GM12878 (cell line): Measurements from ENCODE around the gene ZKSCAN1. TPM values are rescaled to one million over a fixed set of nuclear protein-coding genes. Genes with fewer than 3 reads are reported as not detected.
"Not testable (repeated sequence)": the region's sequence is repeated elsewhere in the genome, so short reads cannot be mapped to it uniquely, and the experiment has no call there.

Experiments used
- ATAC-seq: fragments of 200-7000 bp; cut with Tn5 transposase; 3 replicates; pipeline ENCODE4 v1.9.1; 2020; ENCODE audit warnings: mild to moderate bottlenecking, moderate library complexity
- BruUV-seq: library from RNA; stranded (reverse); fragments of 400-500 nt; replicated peaks from 2 replicates; lab custom pipeline; 2021; lab: Mats Ljungman, UMichigan
- CTCF ChIA-PET: fragments of 300-600 bp; sonication (Branson Sonifier 250); formaldehyde crosslinking; extraction: SDS; loops from one replicate; lab custom pipeline; 2021; ENCODE audit warnings: inconsistent platforms; lab: Yijun Ruan, JAX
- POLR2A ChIA-PET: fragments of 350-600 bp; formaldehyde crosslinking; extraction: SDS; loops from one replicate; lab custom pipeline; 2021; ENCODE audit warnings: inconsistent platforms; lab: Charles Lee
- RAD21 ChIA-PET: fragments of 300-600 bp; sonication (Branson Sonifier 250); formaldehyde crosslinking; loops from one replicate; lab custom pipeline; 2023; ENCODE audit warnings: antibody characterized with exemption; ENCODE audit not compliant: unreplicated experiment; lab: Charles Lee
- SMC1A ChIA-PET: fragments of 300-600 bp; sonication (Branson Sonifier 250); formaldehyde crosslinking; loops from one replicate; lab custom pipeline; 2023; ENCODE audit not compliant: unreplicated experiment, uncharacterized antibody; lab: Charles Lee
- DNase-seq: peaks from one replicate; pipeline ENCODE4 v3.0.0-alpha.2; 2011; ENCODE audit warnings: low read depth, low spot score
- FAIRE-seq: peaks from 3 replicates; lab custom pipeline; 2011; peaks lifted over from hg19 to GRCh38; lab: Jason Lieb, UNC
- H2AFZ ChIP-seq: 2 replicates; pipeline ENCODE4 v1.6.0; 2011; ENCODE audit warnings: low read depth, low read length, control low read depth; ENCODE audit not compliant: control insufficient read depth
- H3K27ac ChIP-seq: 2 replicates; pipeline ENCODE4 v1.5.1; 2011; ENCODE audit warnings: control low read depth; ENCODE audit not compliant: control insufficient read depth, insufficient read depth
- H3K27me3 ChIP-seq, 2 experiments: replicated peaks in 1 of 2; 2 replicates each; pipeline versions ENCODE4 v1.6.0 to v1.6.1; 2011; ENCODE audit warnings: low read length in 1 of 2; ENCODE audit not compliant: control insufficient read depth in 2 of 2, insufficient read depth in 2 of 2
- H3K36me3 ChIP-seq, 2 experiments: 2 replicates each; pipeline ENCODE4 v1.5.1; 2011; ENCODE audit warnings: low read length in 1 of 2; ENCODE audit not compliant: control insufficient read depth in 2 of 2, insufficient read depth in 2 of 2
- H3K4me1 ChIP-seq: 2 replicates; pipeline ENCODE4 v1.6.1; 2011; ENCODE audit warnings: mild to moderate bottlenecking, low read length, moderate library complexity, mixed read lengths; ENCODE audit not compliant: control insufficient read depth, insufficient read depth
- H3K4me2 ChIP-seq: 2 replicates; pipeline ENCODE4 v1.6.0; 2011; ENCODE audit warnings: control low read depth; ENCODE audit not compliant: control insufficient read depth, insufficient read depth
- H3K4me3 ChIP-seq: fragments of 200-600 bp; sonication (generic); 2 replicates; pipeline ENCODE4 v1.5.1; 2016
- H3K79me2 ChIP-seq: 2 replicates; pipeline ENCODE4 v1.6.0; 2011; ENCODE audit warnings: low read length; ENCODE audit not compliant: control insufficient read depth, insufficient read depth
- H3K9ac ChIP-seq: 2 replicates; pipeline ENCODE4 v1.8.0; 2011; ENCODE audit warnings: low read length, control low read depth, mixed read lengths; ENCODE audit not compliant: control insufficient read depth, insufficient read depth
- H3K9me3 ChIP-seq: replicated peaks from 3 replicates; pipeline ENCODE4 v1.5.1; 2011; ENCODE audit warnings: mild to moderate bottlenecking, low read length; ENCODE audit not compliant: control insufficient read depth, insufficient read depth
- H4K20me1 ChIP-seq: 2 replicates; pipeline ENCODE4 v1.6.0; 2011; ENCODE audit not compliant: control insufficient read depth, insufficient read depth
- BACH1 ChIP-seq: fragments of 450-650 bp; IDR thresholded peaks from 2 replicates; pipeline ENCODE4 v1.6.1; 2017; ENCODE audit warnings: mild to moderate bottlenecking, borderline replicate concordance
- BHLHE40 ChIP-seq, 2 experiments: fragments of 450-650 bp in 1 of 2; IDR thresholded peaks; 2 replicates each; pipeline ENCODE4 v1.6.1; 2011 to 2017; ENCODE audit warnings: low read depth in 2 of 2, borderline replicate concordance in 1 of 2, improper control_type of control experiment in 1 of 2, low read length in 1 of 2, mild to moderate bottlenecking in 1 of 2
- CEBPB ChIP-seq, 2 experiments: fragments of 150-350 bp in 1 of 2; IDR thresholded peaks; 2 replicates each; pipeline ENCODE4 v1.6.1; 2012 to 2014; ENCODE audit warnings: low read depth in 2 of 2, low read length in 2 of 2, borderline replicate concordance in 1 of 2, inconsistent platforms in 1 of 2
- EP300 ChIP-seq, 2 experiments: fragments of 150-350 bp in 1 of 2; IDR thresholded peaks; 2 replicates each; pipeline ENCODE4 v1.6.1; 2011 to 2012; ENCODE audit warnings: low read depth in 2 of 2, low read length in 2 of 2, borderline replicate concordance in 1 of 2, improper control_type of control experiment in 1 of 2, inconsistent platforms in 1 of 2; ENCODE audit not compliant: control insufficient read depth in 1 of 2
- ESRRA ChIP-seq: IDR thresholded peaks from 2 replicates; pipeline ENCODE4 v1.6.1; 2012; ENCODE audit warnings: mild to moderate bottlenecking, low read length, improper control_type of control experiment
- ETV6 ChIP-seq, 2 experiments: fragments of 450-650 bp in 1 of 2; IDR thresholded peaks in 1 of 2; conservative IDR thresholded peaks in 1 of 2; 2 replicates each; pipeline ENCODE4 v1.6.1; 2014; ENCODE audit warnings: antibody characterized with exemption in 1 of 2, borderline replicate concordance in 1 of 2, low read depth in 1 of 2, mild to moderate bottlenecking in 1 of 2, moderate library complexity in 1 of 2
- HDGF ChIP-seq: fragments of 450-650 bp; IDR thresholded peaks from 2 replicates; pipeline ENCODE4 v1.6.1; 2016; ENCODE audit warnings: antibody characterized with exemption
- KLF5 ChIP-seq: fragments of 450-650 bp; IDR thresholded peaks from 2 replicates; pipeline ENCODE4 v1.6.1; 2014; ENCODE audit warnings: mild to moderate bottlenecking; ENCODE audit not compliant: partially characterized antibody
- MEF2B ChIP-seq: fragments of 450-650 bp; IDR thresholded peaks from 2 replicates; pipeline ENCODE4 v1.6.1; 2018; ENCODE audit warnings: mild to moderate bottlenecking, moderate library complexity; ENCODE audit not compliant: partially characterized antibody, poor library complexity, severe bottlenecking
- RAD21 ChIP-seq: IDR thresholded peaks from 2 replicates; pipeline ENCODE4 v1.6.1; 2011; ENCODE audit warnings: mild to moderate bottlenecking, low read depth, low read length, moderate library complexity; ENCODE audit not compliant: insufficient read depth
- SMC3 ChIP-seq: IDR thresholded peaks from 2 replicates; pipeline ENCODE4 v1.6.1; 2011; ENCODE audit warnings: low read length, improper control_type of control experiment, borderline replicate concordance
- TAF1 ChIP-seq: IDR thresholded peaks from 2 replicates; pipeline ENCODE4 v1.6.1; 2011; ENCODE audit warnings: mild to moderate bottlenecking, low read depth, low read length, borderline replicate concordance
- ZNF384 ChIP-seq: IDR thresholded peaks from 2 replicates; pipeline ENCODE4 v1.6.1; 2012; ENCODE audit warnings: low read depth, mild to moderate bottlenecking, low read length, improper control_type of control experiment, borderline replicate concordance
- ZSCAN29 ChIP-seq: fragments of 450-650 bp; IDR thresholded peaks from 2 replicates; pipeline ENCODE4 v1.6.1; 2017; ENCODE audit warnings: mild to moderate bottlenecking, moderate library complexity
- WGBS: methylation state at CpG from one replicate; pipeline ENCODE4 v1.1.6; 2016; ENCODE audit warnings: low lambda C conversion rate; ENCODE audit not compliant: insufficient replicate concordance, insufficient coverage; ENCODE audit errors: missing lambda C conversion rate; 5-methylcytosine and 5-hydroxymethylcytosine counted together
- in situ Hi-C: fragments of 300-500 bp; cut with MboI; formaldehyde crosslinking; loops from 9 replicates; pipeline ENCODE4 v1.14.3; 2018; ENCODE audit warnings: mixed read lengths
- intact Hi-C: fragments of 100-400 bp; cut with micrococcal nuclease; formaldehyde crosslinking; loops from one replicate; pipeline ENCODE4 v1.14.2; 2022; ENCODE audit not compliant: unreplicated experiment
- polyA plus RNA-seq, 11 experiments: library from polyadenylated mRNA; depleted of rRNA in 4 of 11; unstranded in 6 of 11; stranded (reverse) in 5 of 11; fragments of >200 nt; fragmentation: Nextera tagmentation in 4 of 11; fragmentation: Illumina TruSeq in 1 of 11; extraction: Ambion mirVana in 4 of 11; extraction: Trizol in 1 of 11; gene quantifications; 1 replicate in 1 of 11; 2 replicates in 10 of 11; pipeline versions ENCODE4 v1.2.1 to v1.2.3, GENCODE V29; 2011 to 2016; ENCODE audit warnings: inconsistent platforms in 2 of 11, missing spikeins in 2 of 11, low read depth in 1 of 11
- total RNA-seq, 4 experiments: library from RNA; depleted of rRNA in 3 of 4; stranded (reverse); fragments of >200 nt in 3 of 4; fragmentation: Illumina TruSeq in 1 of 4; extraction: Trizol in 1 of 4; gene quantifications; 2 replicates each; pipeline versions ENCODE4 v1.2.1 to v1.2.3, GENCODE V29; 2013 to 2021
- TF ChIP-seq, protein P1 (sequence below): IDR thresholded peaks from 2 replicates; pipeline ENCODE4 v1.6.1; 2011; ENCODE audit warnings: borderline replicate concordance, low read depth, mild to moderate bottlenecking, moderate library complexity, mixed read lengths, low read length; ENCODE audit not compliant: insufficient read depth; ENCODE audit errors: extremely low read length
- TF ChIP-seq, protein P2 (sequence below), 3 experiments: IDR thresholded peaks in 2 of 3; conservative IDR thresholded peaks in 1 of 3; 2 replicates each; pipeline ENCODE4 v1.5.1; 2011; ENCODE audit warnings: low read depth in 3 of 3, low read length in 3 of 3, mild to moderate bottlenecking in 3 of 3, control low read depth in 2 of 3, moderate library complexity in 2 of 3, inconsistent platforms in 1 of 3, mixed read lengths in 1 of 3; ENCODE audit not compliant: control insufficient read depth in 2 of 3, insufficient read depth in 1 of 3; ENCODE audit errors: extremely low read depth in 1 of 3

ZKSCAN1 gene
- total and polyA plus RNA-seq, 10 of the 15 experiments (the other 5 are each of a cell fraction or from before 2014, with no cell fraction given): 3.2 to 34.4 (median 18.1) TPM

DNA sequence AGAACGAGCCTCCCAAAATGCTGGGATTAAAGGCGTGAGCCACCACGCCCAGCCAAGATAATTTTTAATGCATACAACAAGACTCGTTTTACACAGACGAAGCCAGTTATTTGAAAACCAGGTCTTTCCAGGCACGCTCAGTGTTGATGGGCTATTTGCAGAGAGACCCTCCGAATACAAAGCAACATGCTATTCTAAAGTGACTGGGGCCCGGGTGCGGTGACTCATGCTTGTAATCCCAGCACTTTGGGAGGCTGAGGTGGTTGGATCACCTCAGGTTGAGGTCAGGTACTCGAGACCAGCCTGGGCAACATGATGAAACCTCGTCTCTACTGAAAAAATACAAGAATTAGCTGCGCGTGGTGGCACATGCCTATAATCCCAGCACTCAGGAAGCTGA is 38.8 kb upstream of the ZKSCAN1 start (continued):
- no peak for TF ChIP-seq EP300 (IDR thresholded peaks at IDR 0.05; ENCODE audit: borderline replicate concordance in 1 of 2, control insufficient read depth in 1 of 2, low read depth in 2 of 2, low read length in 2 of 2)
- TF ChIP-seq BACH1: no peak
- TF ChIP-seq HDGF: no peak
- no peak for TF ChIP-seq CEBPB (IDR thresholded peaks at IDR 0.05; ENCODE audit: borderline replicate concordance in 1 of 2, low read depth in 2 of 2, low read length in 2 of 2)
- no peak for TF ChIP-seq TAF1
- no peak for TF ChIP-seq ZNF384
- TF ChIP-seq ETV6 (conservative IDR thresholded peaks at IDR 0.05 in 1 of 2, IDR thresholded peaks at IDR 0.05 in 1 of 2; ENCODE audit: borderline replicate concordance in 1 of 2, low read depth in 1 of 2): no peak
- TF ChIP-seq, protein P1, sequence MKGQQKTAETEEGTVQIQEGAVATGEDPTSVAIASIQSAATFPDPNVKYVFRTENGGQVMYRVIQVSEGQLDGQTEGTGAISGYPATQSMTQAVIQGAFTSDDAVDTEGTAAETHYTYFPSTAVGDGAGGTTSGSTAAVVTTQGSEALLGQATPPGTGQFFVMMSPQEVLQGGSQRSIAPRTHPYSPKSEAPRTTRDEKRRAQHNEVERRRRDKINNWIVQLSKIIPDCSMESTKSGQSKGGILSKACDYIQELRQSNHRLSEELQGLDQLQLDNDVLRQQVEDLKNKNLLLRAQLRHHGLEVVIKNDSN: no peak
- no peak for TF ChIP-seq KLF5
- TF ChIP-seq ZSCAN29: no peak
- no peak for TF ChIP-seq ESRRA

DNA sequence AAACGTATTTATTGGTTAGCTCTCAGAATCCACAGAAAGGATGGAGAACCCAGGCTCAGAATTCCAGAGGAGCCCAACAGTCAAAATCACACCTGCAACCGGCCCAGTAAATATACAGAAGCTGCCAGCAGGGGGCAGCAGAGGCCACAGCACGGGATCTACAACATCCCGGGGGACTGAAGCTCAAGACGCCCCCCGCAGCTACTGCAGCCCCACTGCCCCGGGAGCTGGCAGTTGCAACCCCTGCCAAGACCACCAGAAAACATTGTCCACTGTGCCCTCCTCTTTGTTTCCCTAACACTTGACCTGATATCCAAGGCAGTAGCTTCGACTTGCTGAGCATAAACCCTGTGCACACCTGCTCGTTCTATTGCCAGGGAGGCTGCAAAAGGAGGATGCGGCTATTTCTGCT is 35.6 kb upstream of the ZKSCAN1 start:
- 4% methylated on average over 9 of the region's 10 CpGs for WGBS
- H3K4me1 ChIP-seq, H3K79me2 ChIP-seq, H3K4me3 ChIP-seq, H3K27ac ChIP-seq, BruUV-seq, H4K20me1 ChIP-seq, H2AFZ ChIP-seq, H3K4me2 ChIP-seq, H3K27me3 ChIP-seq, H3K9me3 ChIP-seq, DNase-seq, H3K36me3 ChIP-seq, POLR2A ChIA-PET, H3K9ac ChIP-seq: not testable (repeated sequence)
- intact Hi-C loops (loop anchor here (5.0 kb wide), 2 partner anchors 68 to 147 kb away; partner anchors contain the start of gene MBLAC1), in situ Hi-C loops (loop anchor here (5.0 kb wide), 1 partner anchor 1307 kb away; no protein-coding TSS in a partner anchor)
- ATAC-seq: peak; percentile 88
- SMC1A ChIA-PET: interaction anchor here (0.7 to 1.5 kb wide), 6 partner anchors 10 to 158 kb away, joined by 3 to 6 read pairs (median 4); partner anchors contain the start of gene TRIM4
- TF ChIP-seq SMC3: peak; percentile 29; the same call in 1 of the 2 replicates
- TF ChIP-seq RAD21: peak; percentile 31; the same call in 1 of the 2 replicates
- peak; percentile 77 for TF ChIP-seq MEF2B
- TF ChIP-seq BHLHE40 (IDR thresholded peaks at IDR 0.05; ENCODE audit: borderline replicate concordance in 1 of 2, low read depth in 2 of 2, low read length in 1 of 2): peak in 1 of 2 experiments; percentile 82; a peak in 1 of 4 replicates
- TF ChIP-seq, protein P2, sequence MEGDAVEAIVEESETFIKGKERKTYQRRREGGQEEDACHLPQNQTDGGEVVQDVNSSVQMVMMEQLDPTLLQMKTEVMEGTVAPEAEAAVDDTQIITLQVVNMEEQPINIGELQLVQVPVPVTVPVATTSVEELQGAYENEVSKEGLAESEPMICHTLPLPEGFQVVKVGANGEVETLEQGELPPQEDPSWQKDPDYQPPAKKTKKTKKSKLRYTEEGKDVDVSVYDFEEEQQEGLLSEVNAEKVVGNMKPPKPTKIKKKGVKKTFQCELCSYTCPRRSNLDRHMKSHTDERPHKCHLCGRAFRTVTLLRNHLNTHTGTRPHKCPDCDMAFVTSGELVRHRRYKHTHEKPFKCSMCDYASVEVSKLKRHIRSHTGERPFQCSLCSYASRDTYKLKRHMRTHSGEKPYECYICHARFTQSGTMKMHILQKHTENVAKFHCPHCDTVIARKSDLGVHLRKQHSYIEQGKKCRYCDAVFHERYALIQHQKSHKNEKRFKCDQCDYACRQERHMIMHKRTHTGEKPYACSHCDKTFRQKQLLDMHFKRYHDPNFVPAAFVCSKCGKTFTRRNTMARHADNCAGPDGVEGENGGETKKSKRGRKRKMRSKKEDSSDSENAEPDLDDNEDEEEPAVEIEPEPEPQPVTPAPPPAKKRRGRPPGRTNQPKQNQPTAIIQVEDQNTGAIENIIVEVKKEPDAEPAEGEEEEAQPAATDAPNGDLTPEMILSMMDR (IDR thresholded peaks at IDR 0.05 in 2 of 3, conservative IDR thresholded peaks at IDR 0.05 in 1 of 3; ENCODE audit: control insufficient read depth in 2 of 3, extremely low read depth in 1 of 3, insufficient read depth in 1 of 3, low read depth in 3 of 3, low read length in 3 of 3): peak; percentile 36 to 51 (median 50)
- RAD21 ChIA-PET: interaction anchor here (0.8 to 2.0 kb wide), 4 partner anchors 11 to 152 kb away, joined by 3 to 14 read pairs (median 4); no protein-coding TSS in a partner anchor
- CTCF ChIA-PET: interaction anchor here (0.6 to 7.3 kb wide), 19 partner anchors 11 to 238 kb away, joined by 3 to 66 read pairs (median 4); partner anchors contain the start of gene ZSCAN21
- FAIRE-seq: peak; percentile 68
